Measurements from ENCODE around the gene SPC24. TPM values are rescaled to one million over a fixed set of nuclear protein-coding genes. Genes with fewer than 3 reads are reported as not detected.

The SPC24 gene
- total and polyA plus RNA-seq, 2 of the 4 experiments (the other 2 are of a cell fraction) = 12.2 to 97.5 TPM

DNA sequence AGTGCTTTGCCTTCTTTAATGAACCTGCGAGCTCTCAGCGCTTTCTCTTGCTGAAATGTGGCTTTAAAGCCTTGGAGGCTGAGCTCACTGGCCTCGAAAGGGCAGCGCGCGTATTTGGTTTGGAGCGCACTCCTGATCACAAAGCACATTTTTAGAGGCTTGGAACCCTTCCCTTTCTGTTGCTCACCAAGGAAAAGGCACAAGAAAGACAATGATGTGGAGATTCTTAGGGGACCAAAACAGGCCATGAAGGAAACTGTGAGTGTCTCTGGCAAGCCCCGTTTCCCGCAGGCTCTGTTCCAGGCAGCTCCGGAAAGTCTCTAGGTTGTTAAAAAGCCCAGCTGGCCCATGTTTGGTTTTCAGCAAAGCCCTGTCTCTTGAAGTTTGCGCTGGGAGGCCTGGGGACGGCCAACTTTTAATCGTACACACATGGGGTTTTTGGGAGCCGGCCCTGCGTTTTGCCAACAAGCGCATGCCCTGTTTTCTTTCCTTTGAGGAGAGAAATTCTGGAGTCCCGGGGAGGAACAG is 9.4 kb upstream of the SPC24 start (continued):
- no peak for TF ChIP-seq CEBPB (IDR thresholded peaks at IDR 0.05; ENCODE audit: low read depth, low read length)

DNA sequence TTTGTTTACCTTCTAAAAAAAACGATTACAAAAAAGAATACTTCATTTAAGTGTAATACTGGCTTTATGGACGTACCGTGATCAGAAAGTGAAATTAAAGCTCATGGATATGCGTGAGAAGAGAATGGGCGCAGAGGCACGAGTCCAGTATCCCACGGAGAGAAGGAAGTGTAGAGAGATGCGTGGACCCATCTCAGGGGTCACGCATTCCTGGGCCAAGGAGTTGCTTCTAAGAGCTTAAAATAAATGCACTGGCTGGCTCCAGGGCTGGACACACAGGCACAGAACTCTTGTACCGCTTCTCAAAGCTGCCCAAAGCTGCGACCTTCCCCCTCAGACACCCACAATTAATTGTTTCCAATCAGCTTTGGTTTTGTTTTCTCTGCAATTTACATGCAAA is 8.7 kb upstream of the SPC24 start:
- Histone ChIP-seq H3K4me3 (ENCODE audit: insufficient read depth, low read depth, low read length) (no peak overlapping the region), H3K36me3 (ENCODE audit: control insufficient read depth, insufficient read depth, low read length) (peaks cover 39% of the 10 kb centered on the region), H3K9ac (ENCODE audit: low read depth, low read length) (no peak overlapping the region), H3K79me1 (ENCODE audit: low read depth in 1 of 2, low read length in 2 of 2) (peaks cover 17 to 39% of the 10 kb centered on the region in 2 experiments; a peak in 3 of 4 replicates), H2BK15ac (ENCODE audit: low read depth, low read length) (no peak overlapping the region), H2AFZ (replicated peaks; ENCODE audit: low read length, poor library complexity) (no peak overlapping the region), H2BK20ac (ENCODE audit: low read depth, low read length) (no peak overlapping the region), H2AK9ac (replicated peaks; ENCODE audit: low read depth, low read length, poor library complexity) (no peak overlapping the region), H3K9me3 (ENCODE audit: control insufficient read depth, insufficient read depth, low read length) (no peaks in the 10 kb centered on the region; the same call in 1 of the 2 replicates), H3K4me1 (ENCODE audit: control insufficient read depth, insufficient read depth, low read length) (peaks cover 11% of the 10 kb centered on the region), H2AK5ac (ENCODE audit: low read depth, low read length) (no peak overlapping the region), H3K18ac (ENCODE audit: low read depth, low read length) (no peak overlapping the region), H4K20me1 (ENCODE audit: insufficient read depth, low read length) (no peaks in the 10 kb centered on the region), H4K5ac (ENCODE audit: low read depth, low read length) (no peak overlapping the region; the same call in 1 of the 2 replicates), H3K56ac (ENCODE audit: extremely low read depth, insufficient read depth, low read length) (no peak overlapping the region), H2BK5ac (ENCODE audit: low read depth, low read length, poor library complexity, severe bottlenecking) (no peak overlapping the region), H3K4me2 (ENCODE audit: low read depth, low read length) (no peak overlapping the region), H3K23ac (ENCODE audit: low read depth, low read length) (no peak overlapping the region), H3K14ac (replicated peaks; ENCODE audit: low read depth, low read length) (peak overlapping the region; percentile 22; the same call in 1 of the 2 replicates), H4K8ac (ENCODE audit: low read depth in 2 of 2, low read length in 2 of 2) (peak overlapping the region in 1 of 2 experiments; percentile 37; a peak in 1 of 4 replicates), H3K9me1 (ENCODE audit: insufficient read depth, low read length) (peaks cover 13% of the 10 kb centered on the region), H2BK120ac (ENCODE audit: low read depth, low read length) (no peak overlapping the region), H3K27ac (ENCODE audit: insufficient read depth, low read length) (no peak overlapping the region; the same call in 1 of the 2 replicates), H3K4ac (ENCODE audit: low read depth, low read length) (peak overlapping the region; percentile 52; the same call in 1 of the 2 replicates), H3K27me3 (ENCODE audit: control insufficient read depth, insufficient read depth, low read length) (no peaks in the 10 kb centered on the region), H4K91ac (ENCODE audit: insufficient read depth, low read depth, low read length) (no peak overlapping the region)
- intact Hi-C loops (cut with micrococcal nuclease) = no loop called here
- TF ChIP-seq POLR2A (IDR thresholded peaks at IDR 0.05; ENCODE audit: low read depth, low read length) = no peak
- no peak for TF ChIP-seq MAZ (IDR thresholded peaks at IDR 0.05; ENCODE audit: borderline replicate concordance, low read depth, low read length)
- no peak for TF ChIP-seq MXI1 (IDR thresholded peaks at IDR 0.05; ENCODE audit: borderline replicate concordance, low read depth, low read length)
- TF ChIP-seq RFX5 (IDR thresholded peaks at IDR 0.05; ENCODE audit: low read depth, low read length) = no peak
- no peak for TF ChIP-seq FOS (IDR thresholded peaks at IDR 0.05; ENCODE audit: low read depth, low read length)
- no peak for TF ChIP-seq RCOR1 (IDR thresholded peaks at IDR 0.05; ENCODE audit: insufficient replicate concordance, low read length)
- no peak for TF ChIP-seq CEBPB (IDR thresholded peaks at IDR 0.05; ENCODE audit: low read depth, low read length)
- no peak for TF ChIP-seq CHD1 (IDR thresholded peaks at IDR 0.05; ENCODE audit: low read depth, low read length)
- TF ChIP-seq RAD21 (IDR thresholded peaks at IDR 0.05; ENCODE audit: low read length) = no peak
- no peak for TF ChIP-seq CTCF (conservative IDR thresholded peaks at IDR 0.05; ENCODE audit: low read depth, low read length)
- no peak for TF ChIP-seq USF2 (IDR thresholded peaks at IDR 0.05; ENCODE audit: low read depth, low read length)
- no peak for TF ChIP-seq NFE2L2 (IDR thresholded peaks at IDR 0.05; ENCODE audit: low read depth, low read length)
- TF ChIP-seq SMC3 (IDR thresholded peaks at IDR 0.05; ENCODE audit: low read depth, low read length) = no peak
- ChIA-PET POLR2A (ENCODE audit: unreplicated experiment) (no interaction called here), CTCF (interaction anchor here (0.8 to 1.0 kb wide), 3 partner anchors 18 to 39 kb away, joined by 3 to 6 read pairs (median 4); no protein-coding TSS in a partner anchor)
- ATAC-seq (ENCODE audit: low read depth) = no peak
- in situ Hi-C loops (cut with MboI; ENCODE audit: low sequenced_read_pairs) = no loop called here
- no TSS peak for BruUV-seq (replicated peaks)
- no peak for DNase-seq
- WGBS, 2 experiments (ENCODE audit: extremely low coverage in 2 of 2, insufficient read length in 1 of 2) = 88% methylated on average over 9 of the region's 11 CpGs; no CpG with 5 or more reads in 1 of the 2 experiments
- dilution Hi-C loops (cut with HindIII; ENCODE audit: low sequenced_read_pairs, unreplicated experiment) = no loop called here
